GM10248 (cell line): ENCODE results near the gene BTD.

ENCODE experiments used
- CTCF ChIA-PET: fragments of 300-600 bp; sonication (Branson Sonifier 250); formaldehyde crosslinking; extraction: SDS; loops from one replicate; lab custom pipeline; 2021; ENCODE audit warnings: antibody characterized with exemption; lab: Yijun Ruan, JAX
- POLR2A ChIA-PET: fragments of 350-650 bp; sonication (Branson Sonifier 250); formaldehyde crosslinking; extraction: SDS; loops from one replicate; lab custom pipeline; 2020; ENCODE audit warnings: antibody characterized with exemption; lab: Yijun Ruan, JAX
- DNase-seq: peaks from one replicate; pipeline ENCODE4 v3.0.0; 2012; ENCODE audit errors: extremely low spot score
- TF ChIP-seq, protein P1 (sequence below): IDR thresholded peaks from 2 replicates; pipeline ENCODE4 v1.5.1; 2012; ENCODE audit warnings: mild to moderate bottlenecking, low read depth; ENCODE audit errors: extremely low read depth, missing control alignments, control extremely low read depth

The BTD gene

DNA sequence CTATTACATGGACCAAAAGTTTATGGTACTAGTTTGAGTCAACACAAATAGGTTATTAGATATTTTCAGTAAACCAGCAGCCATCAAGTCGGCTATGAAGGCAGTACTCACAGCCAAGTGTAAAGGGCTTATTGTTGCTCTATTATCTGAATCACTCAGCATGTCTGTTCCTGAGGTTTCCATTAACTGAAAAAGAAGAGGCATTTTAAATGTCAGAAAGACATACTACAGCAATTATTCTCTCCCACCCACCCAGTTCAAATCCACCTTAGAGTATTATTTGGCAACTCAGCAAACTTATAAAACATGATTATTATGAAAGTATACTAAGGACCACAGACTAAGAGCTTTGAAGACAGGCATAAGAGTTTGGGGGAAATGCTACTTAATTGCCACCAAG is 93.1 kb downstream of the BTD start:
- ChIA-PET CTCF (no interaction called here), POLR2A (no interaction called here)
- DNase-seq = no peak
- TF ChIP-seq, protein P1, sequence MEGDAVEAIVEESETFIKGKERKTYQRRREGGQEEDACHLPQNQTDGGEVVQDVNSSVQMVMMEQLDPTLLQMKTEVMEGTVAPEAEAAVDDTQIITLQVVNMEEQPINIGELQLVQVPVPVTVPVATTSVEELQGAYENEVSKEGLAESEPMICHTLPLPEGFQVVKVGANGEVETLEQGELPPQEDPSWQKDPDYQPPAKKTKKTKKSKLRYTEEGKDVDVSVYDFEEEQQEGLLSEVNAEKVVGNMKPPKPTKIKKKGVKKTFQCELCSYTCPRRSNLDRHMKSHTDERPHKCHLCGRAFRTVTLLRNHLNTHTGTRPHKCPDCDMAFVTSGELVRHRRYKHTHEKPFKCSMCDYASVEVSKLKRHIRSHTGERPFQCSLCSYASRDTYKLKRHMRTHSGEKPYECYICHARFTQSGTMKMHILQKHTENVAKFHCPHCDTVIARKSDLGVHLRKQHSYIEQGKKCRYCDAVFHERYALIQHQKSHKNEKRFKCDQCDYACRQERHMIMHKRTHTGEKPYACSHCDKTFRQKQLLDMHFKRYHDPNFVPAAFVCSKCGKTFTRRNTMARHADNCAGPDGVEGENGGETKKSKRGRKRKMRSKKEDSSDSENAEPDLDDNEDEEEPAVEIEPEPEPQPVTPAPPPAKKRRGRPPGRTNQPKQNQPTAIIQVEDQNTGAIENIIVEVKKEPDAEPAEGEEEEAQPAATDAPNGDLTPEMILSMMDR = no peak
